GM18526 (cell line): ENCODE data around the gene DNAJC13.

Experiments used
- POLR2A ChIP-seq: IDR thresholded peaks from 3 replicates; pipeline ENCODE4 v1.6.1; 2011; ENCODE audit not compliant: insufficient read length; ENCODE audit errors: extremely low read depth

DNAJC13 gene

GRCh38 chr3:132587401-132587800, 170.1 kb downstream of the DNAJC13 start:
- TF ChIP-seq POLR2A: no peak
